ENCODE results near the gene STAM2. TPM values are rescaled to one million over a fixed set of nuclear protein-coding genes. Genes with fewer than 3 reads are reported as not detected.

Gene STAM2
- 25.7 and 32.2 TPM in 2 replicates for total RNA-seq

- H3K27me3 ChIP-seq (ENCODE audit: control insufficient read depth, insufficient read depth, low read length): no peaks in the 10 kb centered on the region
- TF ChIP-seq, protein P1, sequence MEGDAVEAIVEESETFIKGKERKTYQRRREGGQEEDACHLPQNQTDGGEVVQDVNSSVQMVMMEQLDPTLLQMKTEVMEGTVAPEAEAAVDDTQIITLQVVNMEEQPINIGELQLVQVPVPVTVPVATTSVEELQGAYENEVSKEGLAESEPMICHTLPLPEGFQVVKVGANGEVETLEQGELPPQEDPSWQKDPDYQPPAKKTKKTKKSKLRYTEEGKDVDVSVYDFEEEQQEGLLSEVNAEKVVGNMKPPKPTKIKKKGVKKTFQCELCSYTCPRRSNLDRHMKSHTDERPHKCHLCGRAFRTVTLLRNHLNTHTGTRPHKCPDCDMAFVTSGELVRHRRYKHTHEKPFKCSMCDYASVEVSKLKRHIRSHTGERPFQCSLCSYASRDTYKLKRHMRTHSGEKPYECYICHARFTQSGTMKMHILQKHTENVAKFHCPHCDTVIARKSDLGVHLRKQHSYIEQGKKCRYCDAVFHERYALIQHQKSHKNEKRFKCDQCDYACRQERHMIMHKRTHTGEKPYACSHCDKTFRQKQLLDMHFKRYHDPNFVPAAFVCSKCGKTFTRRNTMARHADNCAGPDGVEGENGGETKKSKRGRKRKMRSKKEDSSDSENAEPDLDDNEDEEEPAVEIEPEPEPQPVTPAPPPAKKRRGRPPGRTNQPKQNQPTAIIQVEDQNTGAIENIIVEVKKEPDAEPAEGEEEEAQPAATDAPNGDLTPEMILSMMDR (IDR thresholded peaks at IDR 0.05; ENCODE audit: insufficient read depth, low read length, poor library complexity, severe bottlenecking): peak; percentile 93
- peak within 1 kb of the TSS; percentile 85 for H3K4me3 ChIP-seq (ENCODE audit: low read depth, low read length)
- peak; percentile 54 for DNase-seq (ENCODE audit: low read depth)
- H3K36me3 ChIP-seq (ENCODE audit: control insufficient read depth, insufficient read depth, low read length): no peaks in the 10 kb centered on the region
Observed at GRCh38 chr2:152175368-152176112, at the start of gene STAM2. Gene STAM2 (minus strand): TSS chr2:152175763. CDS start chr2:152175642, 121 bp downstream.

- TF ChIP-seq, protein P1 (IDR thresholded peaks at IDR 0.05; ENCODE audit: insufficient read depth, low read length, poor library complexity, severe bottlenecking): no peak
Observed at GRCh38 chr2:152223977-152224376, 48.4 kb upstream of the STAM2 start.

DNA sequence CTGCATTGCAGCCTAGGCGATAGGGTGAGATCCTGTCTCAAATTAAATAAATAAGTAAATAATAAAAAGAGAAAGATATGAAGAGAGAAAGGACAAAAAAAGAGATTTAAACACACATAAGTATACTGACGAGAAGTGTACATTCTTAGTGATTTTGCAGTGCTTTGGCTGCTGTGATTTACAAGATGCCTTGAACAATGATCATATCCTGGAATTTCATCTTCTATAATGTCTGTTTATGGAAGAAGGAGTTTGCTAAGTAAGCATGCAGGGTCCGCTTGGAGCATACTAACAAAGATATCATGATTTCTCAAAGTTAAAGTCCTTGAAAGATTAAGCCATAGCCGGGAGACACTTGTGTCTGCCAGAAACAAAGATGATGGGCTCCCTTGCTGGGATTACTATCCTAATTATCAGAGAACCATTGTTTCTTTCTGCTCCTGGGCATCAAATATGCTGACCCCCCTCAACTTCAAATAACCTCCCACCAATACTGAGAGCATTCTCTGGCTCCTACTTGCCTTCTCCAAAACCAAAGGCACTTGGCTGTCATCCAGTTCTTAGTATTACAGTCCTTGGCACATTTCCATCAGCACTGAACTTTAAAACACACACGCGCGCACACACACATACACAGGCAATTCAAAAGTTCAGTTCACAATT, 47.5 kb upstream of the STAM2 start:
- no peaks in the 10 kb centered on the region for H3K27me3 ChIP-seq (ENCODE audit: control insufficient read depth, insufficient read depth, low read length)
- no peak for DNase-seq (ENCODE audit: low read depth)
- TF ChIP-seq, protein P1 (IDR thresholded peaks at IDR 0.05; ENCODE audit: insufficient read depth, low read length, poor library complexity, severe bottlenecking): no peak
- H3K36me3 ChIP-seq (ENCODE audit: control insufficient read depth, insufficient read depth, low read length): no peaks in the 10 kb centered on the region
- no peak overlapping the region for H3K4me3 ChIP-seq (ENCODE audit: low read depth, low read length)

More at GRCh38 chr2:152223977-152224376, 48.4 kb upstream of the STAM2 start:
- DNase-seq (ENCODE audit: low read depth): no peak
- H3K36me3 ChIP-seq (ENCODE audit: control insufficient read depth, insufficient read depth, low read length): no peaks in the 10 kb centered on the region
- H3K4me3 ChIP-seq (ENCODE audit: low read depth, low read length): no peak overlapping the region
- H3K27me3 ChIP-seq (ENCODE audit: control insufficient read depth, insufficient read depth, low read length): no peaks in the 10 kb centered on the region

GRCh38 chr2:152221839-152222238, 46.3 kb upstream of the STAM2 start:
- no peak for DNase-seq (ENCODE audit: low read depth)
- TF ChIP-seq, protein P1 (IDR thresholded peaks at IDR 0.05; ENCODE audit: insufficient read depth, low read length, poor library complexity, severe bottlenecking): no peak
- H3K27me3 ChIP-seq (ENCODE audit: control insufficient read depth, insufficient read depth, low read length): no peaks in the 10 kb centered on the region

GRCh38 chr2:152219077-152219828, 43.7 kb upstream of the STAM2 start:
- DNase-seq (ENCODE audit: low read depth): no peak
- Histone ChIP-seq H3K27me3 (ENCODE audit: control insufficient read depth, insufficient read depth, low read length) (no peaks in the 10 kb centered on the region), H3K36me3 (ENCODE audit: control insufficient read depth, insufficient read depth, low read length) (no peaks in the 10 kb centered on the region), H3K4me3 (ENCODE audit: low read depth, low read length) (no peak overlapping the region)
- TF ChIP-seq, protein P1 (IDR thresholded peaks at IDR 0.05; ENCODE audit: insufficient read depth, low read length, poor library complexity, severe bottlenecking): no peak

More at GRCh38 chr2:152221839-152222238, 46.3 kb upstream of the STAM2 start:
- H3K36me3 ChIP-seq (ENCODE audit: control insufficient read depth, insufficient read depth, low read length): no peaks in the 10 kb centered on the region
- no peak overlapping the region for H3K4me3 ChIP-seq (ENCODE audit: low read depth, low read length)

Data from kidney epithelial cell (primary cell).